ENCODE measurements around the gene PTPRA. TPM values are rescaled to one million over a fixed set of nuclear protein-coding genes. Genes with fewer than 3 reads are reported as not detected.

The PTPRA gene
- total and polyA plus RNA-seq, 2 of the 13 experiments (the other 11 are each of a cell fraction or from before 2014, with no cell fraction given), result 47.2 to 127 TPM

DNA sequence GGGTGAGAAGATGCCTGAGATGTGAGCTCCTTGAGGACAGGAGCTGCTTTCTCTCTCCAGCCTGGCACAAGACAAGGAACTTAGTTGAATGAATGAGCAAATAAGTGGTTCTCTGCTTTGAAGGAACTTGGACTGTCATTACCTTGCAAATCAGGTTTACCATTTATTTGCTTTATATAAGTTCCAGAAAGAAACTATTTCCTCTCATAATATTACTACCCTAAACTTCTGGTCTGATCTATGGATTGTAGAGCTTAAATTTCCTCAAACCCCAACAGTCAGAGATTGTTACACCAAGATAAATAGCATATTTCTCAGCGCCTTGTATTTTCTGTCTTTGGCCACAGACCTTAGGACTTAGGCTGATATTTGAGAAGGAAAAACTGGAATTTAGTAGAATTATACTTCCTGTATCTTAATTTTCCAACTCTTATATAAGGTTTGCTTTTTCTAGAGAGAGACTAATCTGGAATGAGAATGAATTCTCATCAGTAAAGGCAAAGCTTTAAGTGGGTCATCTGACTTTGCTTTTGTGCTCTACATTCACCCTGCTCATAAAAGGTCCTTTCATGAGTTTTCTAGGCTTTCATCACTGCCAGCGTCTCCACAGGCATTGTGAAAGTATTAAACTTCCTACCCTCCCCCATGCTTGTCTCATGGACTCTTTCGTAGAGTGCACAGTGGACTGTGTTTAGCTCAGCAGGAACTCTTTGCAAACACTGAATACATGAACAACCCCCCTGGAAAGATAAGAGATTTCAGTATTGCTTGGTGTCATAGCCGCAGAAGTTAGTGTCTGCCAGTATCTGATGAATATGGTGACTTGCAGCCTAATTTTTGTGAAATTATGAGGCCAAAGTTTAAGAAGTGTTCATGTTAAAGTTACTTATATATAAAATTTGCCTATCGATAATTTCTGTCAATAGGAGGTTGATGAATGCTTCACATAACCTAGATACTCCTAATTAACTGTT is 74.0 kb downstream of the PTPRA start (continued):
- TF ChIP-seq ZNF484 (CRISPR knock-in tag; IDR thresholded peaks at IDR 0.05; ENCODE audit: borderline replicate concordance, low read depth), result no peak
- TF ChIP-seq, protein P1, sequence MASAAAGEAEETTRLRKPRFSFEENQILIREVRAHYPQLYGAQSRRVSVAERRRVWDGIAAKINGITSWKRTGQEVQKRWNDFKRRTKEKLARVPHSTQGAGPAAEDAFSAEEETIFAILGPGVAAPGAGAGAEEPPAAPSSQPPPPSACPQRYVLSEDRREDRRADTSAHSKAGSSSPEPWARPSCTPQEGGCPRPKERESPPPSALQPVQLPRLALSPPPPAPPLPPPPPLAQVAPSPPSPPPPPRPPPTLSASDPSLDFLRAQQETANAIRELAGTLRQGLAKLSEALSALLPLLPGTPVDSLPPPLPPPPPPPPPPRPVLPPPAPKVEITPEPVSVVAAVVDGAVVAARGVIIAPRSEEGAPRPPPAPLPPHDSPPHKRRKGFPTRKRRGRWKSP (CRISPR knock-in tag; IDR thresholded peaks at IDR 0.05), result peak; percentile 20; the same call in 1 of the 2 replicates
- peak; percentile 97 for TF ChIP-seq ZKSCAN8 (CRISPR knock-in tag; IDR thresholded peaks at IDR 0.05; ENCODE audit: borderline replicate concordance)
- TF ChIP-seq CBX1 (IDR thresholded peaks at IDR 0.05; ENCODE audit: low read depth), result peak; percentile 35
- no peak for TF ChIP-seq ZNF619 (CRISPR knock-in tag; IDR thresholded peaks at IDR 0.05)
- peak; percentile 54; the same call in 1 of the 2 replicates for TF ChIP-seq ZNF7 (CRISPR knock-in tag; IDR thresholded peaks at IDR 0.05)
- no peak for TF ChIP-seq ZBTB1 (CRISPR knock-in tag; IDR thresholded peaks at IDR 0.05; ENCODE audit: borderline replicate concordance)
- TF ChIP-seq REL (CRISPR knock-in tag; conservative IDR thresholded peaks at IDR 0.05), result no peak
- no peak for TF ChIP-seq ZNF256 (CRISPR knock-in tag; conservative IDR thresholded peaks at IDR 0.05)
- no peak for TF ChIP-seq RFX1 (IDR thresholded peaks at IDR 0.05)
- peak; percentile 89; the same call in 1 of the 2 replicates for TF ChIP-seq ZNF816 (CRISPR knock-in tag; IDR thresholded peaks at IDR 0.05; ENCODE audit: borderline replicate concordance)
- no peak; the same call in 1 of the 2 replicates for TF ChIP-seq ZNF746 (CRISPR knock-in tag; IDR thresholded peaks at IDR 0.05)
- TF ChIP-seq, protein P2, sequence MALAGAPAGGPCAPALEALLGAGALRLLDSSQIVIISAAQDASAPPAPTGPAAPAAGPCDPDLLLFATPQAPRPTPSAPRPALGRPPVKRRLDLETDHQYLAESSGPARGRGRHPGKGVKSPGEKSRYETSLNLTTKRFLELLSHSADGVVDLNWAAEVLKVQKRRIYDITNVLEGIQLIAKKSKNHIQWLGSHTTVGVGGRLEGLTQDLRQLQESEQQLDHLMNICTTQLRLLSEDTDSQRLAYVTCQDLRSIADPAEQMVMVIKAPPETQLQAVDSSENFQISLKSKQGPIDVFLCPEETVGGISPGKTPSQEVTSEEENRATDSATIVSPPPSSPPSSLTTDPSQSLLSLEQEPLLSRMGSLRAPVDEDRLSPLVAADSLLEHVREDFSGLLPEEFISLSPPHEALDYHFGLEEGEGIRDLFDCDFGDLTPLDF (CRISPR knock-in tag; IDR thresholded peaks at IDR 0.05), result no peak
- TF ChIP-seq ZNF44 (CRISPR knock-in tag; IDR thresholded peaks at IDR 0.05), result peak; percentile 86; the same call in 1 of the 2 replicates
- no peak for TF ChIP-seq NCOA5 (CRISPR knock-in tag; IDR thresholded peaks at IDR 0.05)
- TF ChIP-seq, protein P3, sequence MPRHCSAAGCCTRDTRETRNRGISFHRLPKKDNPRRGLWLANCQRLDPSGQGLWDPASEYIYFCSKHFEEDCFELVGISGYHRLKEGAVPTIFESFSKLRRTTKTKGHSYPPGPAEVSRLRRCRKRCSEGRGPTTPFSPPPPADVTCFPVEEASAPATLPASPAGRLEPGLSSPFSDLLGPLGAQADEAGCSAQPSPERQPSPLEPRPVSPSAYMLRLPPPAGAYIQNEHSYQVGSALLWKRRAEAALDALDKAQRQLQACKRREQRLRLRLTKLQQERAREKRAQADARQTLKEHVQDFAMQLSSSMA (CRISPR knock-in tag; IDR thresholded peaks at IDR 0.05), result no peak
- TF ChIP-seq, protein P4, sequence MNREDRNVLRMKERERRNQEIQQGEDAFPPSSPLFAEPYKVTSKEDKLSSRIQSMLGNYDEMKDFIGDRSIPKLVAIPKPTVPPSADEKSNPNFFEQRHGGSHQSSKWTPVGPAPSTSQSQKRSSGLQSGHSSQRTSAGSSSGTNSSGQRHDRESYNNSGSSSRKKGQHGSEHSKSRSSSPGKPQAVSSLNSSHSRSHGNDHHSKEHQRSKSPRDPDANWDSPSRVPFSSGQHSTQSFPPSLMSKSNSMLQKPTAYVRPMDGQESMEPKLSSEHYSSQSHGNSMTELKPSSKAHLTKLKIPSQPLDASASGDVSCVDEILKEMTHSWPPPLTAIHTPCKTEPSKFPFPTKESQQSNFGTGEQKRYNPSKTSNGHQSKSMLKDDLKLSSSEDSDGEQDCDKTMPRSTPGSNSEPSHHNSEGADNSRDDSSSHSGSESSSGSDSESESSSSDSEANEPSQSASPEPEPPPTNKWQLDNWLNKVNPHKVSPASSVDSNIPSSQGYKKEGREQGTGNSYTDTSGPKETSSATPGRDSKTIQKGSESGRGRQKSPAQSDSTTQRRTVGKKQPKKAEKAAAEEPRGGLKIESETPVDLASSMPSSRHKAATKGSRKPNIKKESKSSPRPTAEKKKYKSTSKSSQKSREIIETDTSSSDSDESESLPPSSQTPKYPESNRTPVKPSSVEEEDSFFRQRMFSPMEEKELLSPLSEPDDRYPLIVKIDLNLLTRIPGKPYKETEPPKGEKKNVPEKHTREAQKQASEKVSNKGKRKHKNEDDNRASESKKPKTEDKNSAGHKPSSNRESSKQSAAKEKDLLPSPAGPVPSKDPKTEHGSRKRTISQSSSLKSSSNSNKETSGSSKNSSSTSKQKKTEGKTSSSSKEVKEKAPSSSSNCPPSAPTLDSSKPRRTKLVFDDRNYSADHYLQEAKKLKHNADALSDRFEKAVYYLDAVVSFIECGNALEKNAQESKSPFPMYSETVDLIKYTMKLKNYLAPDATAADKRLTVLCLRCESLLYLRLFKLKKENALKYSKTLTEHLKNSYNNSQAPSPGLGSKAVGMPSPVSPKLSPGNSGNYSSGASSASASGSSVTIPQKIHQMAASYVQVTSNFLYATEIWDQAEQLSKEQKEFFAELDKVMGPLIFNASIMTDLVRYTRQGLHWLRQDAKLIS (CRISPR knock-in tag; IDR thresholded peaks at IDR 0.05), result no peak
- TF ChIP-seq, protein P5, sequence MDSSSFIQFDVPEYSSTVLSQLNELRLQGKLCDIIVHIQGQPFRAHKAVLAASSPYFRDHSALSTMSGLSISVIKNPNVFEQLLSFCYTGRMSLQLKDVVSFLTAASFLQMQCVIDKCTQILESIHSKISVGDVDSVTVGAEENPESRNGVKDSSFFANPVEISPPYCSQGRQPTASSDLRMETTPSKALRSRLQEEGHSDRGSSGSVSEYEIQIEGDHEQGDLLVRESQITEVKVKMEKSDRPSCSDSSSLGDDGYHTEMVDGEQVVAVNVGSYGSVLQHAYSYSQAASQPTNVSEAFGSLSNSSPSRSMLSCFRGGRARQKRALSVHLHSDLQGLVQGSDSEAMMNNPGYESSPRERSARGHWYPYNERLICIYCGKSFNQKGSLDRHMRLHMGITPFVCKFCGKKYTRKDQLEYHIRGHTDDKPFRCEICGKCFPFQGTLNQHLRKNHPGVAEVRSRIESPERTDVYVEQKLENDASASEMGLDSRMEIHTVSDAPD (CRISPR knock-in tag; IDR thresholded peaks at IDR 0.05), result no peak; the same call in 1 of the 2 replicates
- peak; percentile 80 for TF ChIP-seq RBM22 (optimal IDR thresholded peaks at IDR 0.05; ENCODE audit: low read length)
- TF ChIP-seq ZSCAN12 (CRISPR knock-in tag; IDR thresholded peaks at IDR 0.05), result no peak
- TF ChIP-seq ZNF572 (CRISPR knock-in tag; IDR thresholded peaks at IDR 0.05), result no peak
